ENCODE data around the gene CDK11B.
"Not testable (repeated sequence)": the region's sequence is repeated elsewhere in the genome, so short reads cannot be mapped to it uniquely, and the experiment has no call there.

GRCh38 chr1:1691443-1691842 lies 32.6 kb upstream of the CDK11B start:
- not testable (repeated sequence) for TF ChIP-seq FOXM1 (IDR thresholded peaks at IDR 0.05; ENCODE audit: borderline replicate concordance); ARNT (IDR thresholded peaks at IDR 0.05); ELF4 (IDR thresholded peaks at IDR 0.05); SP1 (IDR thresholded peaks at IDR 0.05)
